ENCODE measurements around the gene ANKRD42. TPM values are rescaled to one million over a fixed set of nuclear protein-coding genes. Genes with fewer than 3 reads are reported as not detected.

Gene ANKRD42
- total RNA-seq, 1 donor from 2014 or later = 10.4 TPM

DNA sequence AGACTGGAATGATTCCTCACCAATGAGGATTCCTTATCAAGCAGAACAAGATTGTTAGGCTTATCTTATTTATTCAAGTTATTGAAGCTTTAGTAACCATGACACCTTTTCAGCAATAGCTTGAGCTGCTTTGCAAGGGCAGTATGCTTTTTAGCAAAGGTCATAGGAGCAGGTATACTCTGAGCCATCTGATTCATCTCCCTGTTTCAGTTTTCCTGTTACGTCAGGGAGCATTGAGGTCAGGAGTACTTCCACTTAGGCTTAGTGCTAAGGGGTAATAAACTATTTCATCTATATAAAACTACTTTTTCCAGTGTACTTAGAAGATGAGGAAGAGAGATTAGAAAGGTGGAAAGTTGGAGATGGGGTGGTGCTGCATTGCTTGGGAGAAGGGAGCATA is 17.7 kb upstream of the ANKRD42 start:
- TF ChIP-seq, protein P1, sequence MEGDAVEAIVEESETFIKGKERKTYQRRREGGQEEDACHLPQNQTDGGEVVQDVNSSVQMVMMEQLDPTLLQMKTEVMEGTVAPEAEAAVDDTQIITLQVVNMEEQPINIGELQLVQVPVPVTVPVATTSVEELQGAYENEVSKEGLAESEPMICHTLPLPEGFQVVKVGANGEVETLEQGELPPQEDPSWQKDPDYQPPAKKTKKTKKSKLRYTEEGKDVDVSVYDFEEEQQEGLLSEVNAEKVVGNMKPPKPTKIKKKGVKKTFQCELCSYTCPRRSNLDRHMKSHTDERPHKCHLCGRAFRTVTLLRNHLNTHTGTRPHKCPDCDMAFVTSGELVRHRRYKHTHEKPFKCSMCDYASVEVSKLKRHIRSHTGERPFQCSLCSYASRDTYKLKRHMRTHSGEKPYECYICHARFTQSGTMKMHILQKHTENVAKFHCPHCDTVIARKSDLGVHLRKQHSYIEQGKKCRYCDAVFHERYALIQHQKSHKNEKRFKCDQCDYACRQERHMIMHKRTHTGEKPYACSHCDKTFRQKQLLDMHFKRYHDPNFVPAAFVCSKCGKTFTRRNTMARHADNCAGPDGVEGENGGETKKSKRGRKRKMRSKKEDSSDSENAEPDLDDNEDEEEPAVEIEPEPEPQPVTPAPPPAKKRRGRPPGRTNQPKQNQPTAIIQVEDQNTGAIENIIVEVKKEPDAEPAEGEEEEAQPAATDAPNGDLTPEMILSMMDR (IDR thresholded peaks at IDR 0.05) = no peak
- peaks cover 27% of the 10 kb centered on the region for H3K4me1 Mint-ChIP-seq (ENCODE audit: low read depth)
- H3K36me3 Mint-ChIP-seq (ENCODE audit: low read depth) = peaks cover 17% of the 10 kb centered on the region
- no peaks in the 10 kb centered on the region for H3K9me3 Mint-ChIP-seq (ENCODE audit: low read depth)
- no peak overlapping the region for H3K4me3 Mint-ChIP-seq (ENCODE audit: unreplicated experiment)
- H3K27ac Mint-ChIP-seq (ENCODE audit: unreplicated experiment) = peak overlapping the region; percentile 36
- no peak for DNase-seq (ENCODE audit: low spot score)
- H3K27me3 Mint-ChIP-seq (ENCODE audit: low read depth) = no peaks in the 10 kb centered on the region

DNA sequence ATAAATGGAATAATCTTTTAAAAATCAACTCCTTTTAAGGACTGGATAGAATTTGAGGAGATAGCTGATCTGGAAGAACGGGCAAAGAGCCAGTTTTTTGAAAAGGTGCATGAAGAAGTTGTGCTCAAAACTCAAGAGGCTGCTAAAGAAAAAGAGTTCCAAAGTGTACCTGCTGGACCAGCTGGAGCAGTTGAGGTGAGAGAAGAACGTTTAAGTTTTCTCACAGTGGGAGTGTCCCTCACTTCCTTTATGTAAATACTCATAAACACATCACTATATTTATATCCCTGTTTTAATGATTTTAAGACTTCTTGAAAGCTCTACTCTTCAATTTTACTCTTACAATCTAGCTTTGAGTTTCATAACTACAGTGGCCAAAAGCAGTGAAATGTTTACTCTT is 11.7 kb upstream of the ANKRD42 start:
- TF ChIP-seq, protein P1 (IDR thresholded peaks at IDR 0.05) = no peak
- Mint-ChIP-seq H3K4me3 (ENCODE audit: unreplicated experiment) (no peak overlapping the region), H3K27ac (ENCODE audit: unreplicated experiment) (peak overlapping the region; percentile 47), H3K4me1 (ENCODE audit: low read depth) (peaks cover 4% of the 10 kb centered on the region), H3K27me3 (ENCODE audit: low read depth) (no peaks in the 10 kb centered on the region), H3K36me3 (ENCODE audit: low read depth) (peaks cover 30% of the 10 kb centered on the region), H3K9me3 (ENCODE audit: low read depth) (no peaks in the 10 kb centered on the region)
- DNase-seq (ENCODE audit: low spot score) = no peak

DNA sequence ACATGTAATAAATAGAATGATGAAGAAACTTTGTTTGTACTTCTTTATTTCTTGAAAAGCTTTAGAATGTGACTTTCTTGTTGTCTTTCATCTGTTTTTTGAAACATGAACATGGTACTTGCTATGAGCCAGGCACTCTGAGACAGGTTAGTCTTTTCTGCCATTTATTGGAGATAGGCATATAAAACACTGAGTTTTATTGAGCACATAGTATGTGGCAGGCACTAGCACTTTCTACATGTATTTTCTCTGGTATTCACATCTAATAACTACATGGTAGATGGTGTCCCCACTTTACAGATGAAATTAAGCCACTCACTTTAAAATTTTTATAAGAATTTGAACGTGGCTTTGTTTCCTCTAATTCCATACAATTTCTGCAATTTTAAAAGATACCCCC is 7.7 kb upstream of the ANKRD42 start:
- Mint-ChIP-seq H3K36me3 (ENCODE audit: low read depth) (peaks cover 28% of the 10 kb centered on the region), H3K27ac (ENCODE audit: unreplicated experiment) (no peak overlapping the region), H3K4me1 (ENCODE audit: low read depth) (peaks cover 4% of the 10 kb centered on the region), H3K4me3 (ENCODE audit: unreplicated experiment) (no peak overlapping the region), H3K27me3 (ENCODE audit: low read depth) (no peaks in the 10 kb centered on the region), H3K9me3 (ENCODE audit: low read depth) (no peaks in the 10 kb centered on the region)
- DNase-seq (ENCODE audit: low spot score) = no peak
- TF ChIP-seq, protein P1 (IDR thresholded peaks at IDR 0.05) = no peak

DNA sequence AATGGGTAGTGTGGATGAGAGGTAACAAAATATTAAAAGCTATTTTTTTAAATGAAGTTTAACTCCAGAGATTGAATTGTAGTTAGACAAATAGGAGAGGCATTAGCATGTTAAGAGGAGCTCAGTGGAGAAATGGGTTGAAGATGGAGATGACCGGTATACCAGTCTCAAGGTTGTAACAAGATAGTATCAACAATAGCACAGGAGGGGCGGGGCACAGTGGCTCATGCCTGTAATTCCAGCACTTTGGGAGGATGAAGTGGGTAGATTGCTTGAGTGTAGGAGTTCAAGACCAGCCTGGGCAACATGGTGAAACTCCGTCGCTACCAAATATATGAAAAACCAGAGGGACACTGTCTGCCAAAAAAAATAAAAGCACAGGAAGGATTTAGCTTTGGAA is 6.0 kb upstream of the ANKRD42 start:
- Mint-ChIP-seq H3K27ac (ENCODE audit: unreplicated experiment) (peak overlapping the region; percentile 57), H3K4me1 (ENCODE audit: low read depth) (peaks cover 8% of the 10 kb centered on the region), H3K4me3 (ENCODE audit: unreplicated experiment) (no peak overlapping the region), H3K36me3 (ENCODE audit: low read depth) (peaks cover 21% of the 10 kb centered on the region), H3K27me3 (ENCODE audit: low read depth) (no peaks in the 10 kb centered on the region), H3K9me3 (ENCODE audit: low read depth) (no peaks in the 10 kb centered on the region)
- TF ChIP-seq, protein P1 (IDR thresholded peaks at IDR 0.05) = no peak
- DNase-seq (ENCODE audit: low spot score) = no peak

DNA sequence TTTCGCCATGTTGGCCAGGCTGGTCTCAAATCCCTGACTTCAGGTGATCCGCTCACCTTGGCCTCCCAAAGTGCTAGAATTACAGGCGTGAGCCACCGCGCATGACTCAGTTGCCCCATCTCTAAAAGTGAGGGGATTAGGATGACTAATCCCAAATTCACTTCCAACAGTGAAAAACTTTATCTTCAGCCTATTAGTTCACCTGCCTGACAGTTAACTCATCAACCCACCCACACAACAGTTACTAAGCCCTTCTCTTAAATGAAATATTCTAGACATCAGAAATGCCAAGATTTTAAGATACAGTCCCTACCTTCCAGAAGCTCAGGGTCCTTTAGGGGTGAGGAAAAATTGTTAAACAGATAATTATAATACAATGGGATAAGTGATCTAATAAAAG is 2.0 kb upstream of the ANKRD42 start:
- H3K4me3 Mint-ChIP-seq (ENCODE audit: unreplicated experiment) = no peak overlapping the region
- peaks cover 11% of the 10 kb centered on the region for H3K36me3 Mint-ChIP-seq (ENCODE audit: low read depth)
- no peaks in the 10 kb centered on the region for H3K27me3 Mint-ChIP-seq (ENCODE audit: low read depth)
- no peak for DNase-seq (ENCODE audit: low spot score)
- H3K4me1 Mint-ChIP-seq (ENCODE audit: low read depth) = peaks cover 38% of the 10 kb centered on the region
- TF ChIP-seq, protein P1 (IDR thresholded peaks at IDR 0.05) = no peak
- peak overlapping the region; percentile 5 for H3K27ac Mint-ChIP-seq (ENCODE audit: unreplicated experiment)
- H3K9me3 Mint-ChIP-seq (ENCODE audit: low read depth) = no peaks in the 10 kb centered on the region

Measured in chondrocyte (in vitro differentiated cells).